Measurements from ENCODE around the gene PLA1A. TPM values are rescaled to one million over a fixed set of nuclear protein-coding genes. Genes with fewer than 3 reads are reported as not detected.

Gene PLA1A
- total and polyA plus RNA-seq, 10 of the 15 experiments (the other 5 are each of a cell fraction or from before 2014, with no cell fraction given): 2.9 to 106 (median 4.8) TPM

GRCh38 chr3:119557192-119557876 is 40.4 kb upstream of the PLA1A start (continued):
- TF ChIP-seq MTA2 (IDR thresholded peaks at IDR 0.05; ENCODE audit: low read depth): no peak
- TF ChIP-seq JUND (IDR thresholded peaks at IDR 0.05; ENCODE audit: low read depth, low read length): no peak
- peak; percentile 63 for TF ChIP-seq POLR2AphosphoS5 (IDR thresholded peaks at IDR 0.05; ENCODE audit: low read length)
- TF ChIP-seq CHD1 (IDR thresholded peaks at IDR 0.05; ENCODE audit: low read depth, low read length): 0 out of 2 replicates have a peak, but pooled peaks have one; percentile 65

GRCh38 chr3:119557877-119558269 is 39.8 kb upstream of the PLA1A start:
- no peak for DNase-seq (ENCODE audit: low read depth, low spot score)
- no peaks in the 10 kb centered on the region for H3K9me3 ChIP-seq (replicated peaks; ENCODE audit: control insufficient read depth, insufficient read depth, low read length)
- peak overlapping the region; percentile 98 for H3K27ac ChIP-seq (ENCODE audit: control insufficient read depth, insufficient read depth)
- ChIA-PET POLR2A (interaction anchor here (0.9 to 6.4 kb wide), 10 partner anchors 22 to 132 kb away, joined by 3 to 104 read pairs (median 6); partner anchors contain the start of genes ADPRH, COX17 and PLA1A), SMC1A (ENCODE audit: uncharacterized antibody, unreplicated experiment) (interaction anchor here (0.9 to 8.9 kb wide), 26 partner anchors 8 to 284 kb away, joined by 3 to 151 read pairs (median 4); partner anchors contain the start of genes COX17, PLA1A and TIMMDC1), CTCF (interaction anchor here (0.5 to 6.0 kb wide), 12 partner anchors 24 to 675 kb away, joined by 3 to 60 read pairs (median 10); partner anchors contain the start of genes COX17, PLA1A, TIMMDC1 and TMEM39A), RAD21 (ENCODE audit: unreplicated experiment) (interaction anchor here (1.3 to 11.9 kb wide), 12 partner anchors 8 to 317 kb away, joined by 3 to 239 read pairs (median 6); partner anchors contain the start of genes B4GALT4, COX17, PLA1A and TIMMDC1)
- peak overlapping the region; percentile 99 for H3K9ac ChIP-seq (ENCODE audit: control insufficient read depth, insufficient read depth, low read length)
- H2AFZ ChIP-seq (ENCODE audit: control insufficient read depth, low read depth, low read length): no peak overlapping the region; the same call in 1 of the 2 replicates
- intact Hi-C loops (cut with micrococcal nuclease; ENCODE audit: unreplicated experiment) (loop anchor here (2.0 to 10.0 kb wide), 6 partner anchors 59 to 537 kb away; partner anchors contain the start of genes COX17, GSK3B, POGLUT1 and TIMMDC1), in situ Hi-C loops (cut with MboI) (no loop called here)
- peaks cover 94% of the 10 kb centered on the region for H3K79me2 ChIP-seq (ENCODE audit: control insufficient read depth, insufficient read depth, low read length)
- no peaks in the 10 kb centered on the region for H3K27me3 ChIP-seq (replicated peaks in 1 of 2; ENCODE audit: control insufficient read depth in 2 of 2, insufficient read depth in 2 of 2, low read length in 1 of 2)
- peak overlapping the region; percentile 76 for H3K4me3 ChIP-seq
- no peak for ATAC-seq
- TF ChIP-seq TAF1 (IDR thresholded peaks at IDR 0.05; ENCODE audit: borderline replicate concordance, low read depth, low read length) (no peak), BMI1 (IDR thresholded peaks at IDR 0.05; ENCODE audit: borderline replicate concordance) (no peak), JUNB (IDR thresholded peaks at IDR 0.05) (no peak), ZNF687 (IDR thresholded peaks at IDR 0.05) (0 out of 2 replicates have a peak, but pooled peaks have one; percentile 22), MEF2A (IDR thresholded peaks at IDR 0.05; ENCODE audit: insufficient read depth, low read depth, low read length) (no peak), STAT1 (conservative IDR thresholded peaks at IDR 0.05) (no peak)
- BruUV-seq (replicated peaks): no TSS peak
- H3K4me2 ChIP-seq (ENCODE audit: control insufficient read depth, insufficient read depth): peak overlapping the region; percentile 98
- FAIRE-seq: no peak
- peaks cover 27% of the 10 kb centered on the region for H3K4me1 ChIP-seq (ENCODE audit: control insufficient read depth, insufficient read depth, low read length)
- H4K20me1 ChIP-seq (ENCODE audit: control insufficient read depth, insufficient read depth): no peaks in the 10 kb centered on the region
- peaks cover 0 to 3% of the 10 kb centered on the region in 2 experiments; a peak in 1 of 4 replicates for H3K36me3 ChIP-seq (ENCODE audit: control insufficient read depth in 2 of 2, insufficient read depth in 2 of 2, low read length in 1 of 2)
- WGBS (ENCODE audit: insufficient coverage, insufficient replicate concordance, low lambda C conversion rate, missing lambda C conversion rate): 0% methylated on average over 3 of the region's 3 CpGs

Measured in GM12878 (cell line).